A204.1 (cell line): ENCODE measurements around the gene TNN.

Source experiments
- FAIRE-seq: peaks from 2 replicates; lab custom pipeline; 2012; peaks lifted over from hg19 to GRCh38; lab: Jason Lieb, UNC

TNN gene

DNA sequence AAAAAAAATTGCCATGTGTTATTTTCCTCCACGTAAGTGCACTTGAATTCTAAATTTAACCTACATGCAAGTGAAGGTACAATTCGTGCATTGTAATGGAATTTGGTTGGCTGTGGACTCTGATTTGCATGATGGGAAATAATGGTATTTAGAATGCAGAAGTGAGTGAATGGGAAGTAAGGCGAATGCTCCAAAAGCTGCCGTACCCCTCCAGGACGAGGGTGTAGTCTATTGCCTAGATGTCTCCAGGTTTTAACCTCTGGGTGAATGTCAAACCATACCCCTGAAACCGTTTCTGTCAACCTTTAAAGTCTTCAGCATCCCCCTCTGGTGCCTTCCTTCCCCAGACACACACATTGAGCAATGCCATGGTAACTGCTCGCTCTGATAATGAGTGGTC is 80.4 kb downstream of the TNN start:
- no peak for FAIRE-seq

DNA sequence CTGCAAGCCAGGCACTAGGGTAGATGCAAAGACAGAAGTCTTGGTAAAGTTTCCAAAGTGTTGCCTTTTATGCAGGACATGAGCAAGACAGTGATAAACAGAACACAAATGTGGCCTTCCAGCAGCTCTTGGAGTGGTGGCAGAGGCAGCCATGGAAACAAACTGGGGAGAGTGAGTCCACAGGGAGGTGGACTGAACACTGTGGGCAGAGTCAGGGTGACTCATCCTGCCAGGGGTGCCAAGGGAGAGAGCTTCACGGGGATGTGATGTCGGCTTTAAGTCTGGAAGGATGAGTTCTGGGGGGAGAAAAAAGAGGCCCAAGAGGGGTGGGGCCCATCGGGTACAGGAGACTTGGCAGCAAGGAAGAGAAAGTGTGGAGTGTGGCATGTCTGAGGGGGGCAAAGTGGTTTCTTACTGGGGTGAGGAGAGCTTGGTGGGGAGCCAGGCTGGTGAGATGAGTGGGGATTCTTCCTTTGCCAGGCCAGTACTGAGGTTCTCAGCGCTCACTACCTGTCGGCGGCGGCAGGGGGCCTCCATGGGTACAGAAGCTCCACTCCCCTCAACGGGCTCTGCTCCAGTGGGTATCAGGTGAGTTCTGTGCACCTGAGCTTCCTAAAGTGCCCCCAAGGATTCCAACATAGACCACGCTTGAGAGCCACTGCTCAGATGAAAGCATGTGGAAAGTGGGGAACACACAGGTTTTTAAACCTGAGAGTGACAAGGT is 83.1 kb downstream of the TNN start:
- no peak for FAIRE-seq

DNA sequence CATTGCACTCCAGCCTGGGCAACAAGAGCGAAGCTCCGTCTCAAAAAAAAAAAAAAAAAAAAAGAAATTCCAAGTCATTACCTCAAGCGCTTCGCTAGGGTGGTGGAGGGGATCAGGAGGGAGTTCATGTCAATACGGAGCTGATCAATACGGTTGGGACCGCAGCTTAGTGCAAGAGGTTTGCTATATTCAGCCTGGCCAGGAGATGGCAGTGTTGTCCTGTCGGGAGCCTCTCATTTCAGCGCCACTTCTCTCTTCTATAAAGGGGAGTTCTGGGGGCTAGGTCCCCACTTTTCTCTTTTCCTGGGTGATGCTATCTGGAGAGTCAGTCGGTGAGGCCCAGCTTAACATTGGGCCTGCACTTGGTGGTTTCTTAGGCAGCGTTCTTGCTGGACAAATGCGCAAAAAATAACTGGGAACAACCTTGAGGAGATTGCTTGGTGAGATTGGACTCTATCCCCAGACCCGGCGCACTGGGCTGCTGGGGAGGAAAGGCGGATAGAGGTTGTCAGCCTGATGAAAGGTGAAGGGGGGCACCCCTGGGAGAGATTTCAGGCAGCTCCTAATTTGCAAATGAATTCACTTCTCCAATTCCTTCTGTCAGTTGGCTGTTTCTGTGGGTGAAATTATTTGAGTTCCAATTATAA is 84.5 kb downstream of the TNN start:
- FAIRE-seq = no peak

DNA sequence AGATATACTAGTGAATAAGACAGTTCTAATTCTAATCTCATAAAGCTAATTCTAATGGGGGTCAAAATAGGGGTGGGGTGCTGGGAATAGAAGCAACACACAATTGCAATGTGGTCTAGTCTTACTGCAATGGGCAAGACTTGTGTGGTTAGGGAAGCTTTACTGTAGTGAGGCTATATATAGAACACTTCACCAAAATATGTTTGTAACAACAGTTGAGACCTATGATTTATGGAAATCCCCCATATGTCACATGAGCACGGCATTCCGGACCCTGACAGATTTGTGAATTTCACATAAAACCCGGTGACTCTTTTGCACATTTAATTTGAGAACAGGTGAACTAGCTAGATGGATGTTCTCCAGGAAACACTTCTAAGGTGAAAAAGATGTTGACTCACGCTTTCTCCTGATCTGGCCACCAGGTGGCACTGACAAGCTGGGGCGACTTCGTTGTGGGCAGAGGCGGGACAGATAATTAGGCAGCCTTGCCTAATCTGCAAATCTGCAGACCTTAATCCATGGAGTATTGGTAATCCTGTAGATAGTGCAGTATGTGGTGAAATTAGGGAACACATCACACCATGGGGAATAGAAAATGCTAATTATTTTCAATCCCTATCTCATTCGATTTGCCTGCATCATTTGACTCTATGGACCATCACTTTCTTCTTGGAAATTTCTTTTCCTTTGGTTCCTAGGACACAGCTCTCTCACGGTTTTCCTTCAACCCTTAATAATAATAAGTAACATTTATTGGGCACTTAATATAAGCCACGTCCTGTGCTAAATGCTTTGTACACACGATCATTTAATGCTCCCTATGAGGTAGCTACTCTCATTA is 87.2 kb downstream of the TNN start:
- FAIRE-seq = no peak

DNA sequence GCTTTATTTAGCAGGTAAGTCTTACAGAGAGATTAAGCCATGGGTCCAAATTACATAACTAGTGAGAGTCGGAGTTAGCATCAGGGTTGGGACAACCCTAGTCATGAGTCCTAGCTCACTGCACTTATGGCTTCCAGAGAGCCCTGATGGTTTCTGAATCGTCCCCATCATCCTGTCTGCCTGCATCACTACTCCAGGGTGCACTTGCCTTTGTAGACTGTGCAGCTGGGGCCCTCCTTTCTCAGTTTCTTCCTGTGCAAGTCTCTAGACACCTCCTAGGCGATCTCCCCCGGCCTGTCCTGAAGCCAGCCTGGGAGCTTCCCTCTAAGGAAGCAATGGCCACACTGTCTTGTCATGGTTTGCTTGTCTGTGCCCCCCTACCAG is 87.8 kb downstream of the TNN start:
- FAIRE-seq = no peak

DNA sequence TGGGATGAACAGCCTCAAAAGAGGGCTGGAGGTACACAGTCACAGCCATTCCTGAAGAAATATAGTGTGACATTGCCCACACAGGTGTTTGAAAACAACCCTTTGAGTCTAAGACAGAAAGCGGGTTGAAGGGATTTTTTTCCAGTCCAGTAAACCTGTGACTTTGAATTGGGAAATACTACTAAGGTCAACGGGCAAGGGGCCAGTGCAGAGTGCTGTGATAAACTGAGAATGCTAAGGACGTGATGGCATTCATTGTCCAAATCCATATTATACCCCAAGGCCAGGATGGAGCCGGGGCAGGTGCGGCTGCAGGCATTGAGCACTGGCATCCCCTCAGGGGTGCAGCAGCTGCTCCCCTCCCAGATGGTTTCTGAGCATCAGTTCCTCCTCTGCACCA is 88.3 kb downstream of the TNN start:
- FAIRE-seq = no peak

DNA sequence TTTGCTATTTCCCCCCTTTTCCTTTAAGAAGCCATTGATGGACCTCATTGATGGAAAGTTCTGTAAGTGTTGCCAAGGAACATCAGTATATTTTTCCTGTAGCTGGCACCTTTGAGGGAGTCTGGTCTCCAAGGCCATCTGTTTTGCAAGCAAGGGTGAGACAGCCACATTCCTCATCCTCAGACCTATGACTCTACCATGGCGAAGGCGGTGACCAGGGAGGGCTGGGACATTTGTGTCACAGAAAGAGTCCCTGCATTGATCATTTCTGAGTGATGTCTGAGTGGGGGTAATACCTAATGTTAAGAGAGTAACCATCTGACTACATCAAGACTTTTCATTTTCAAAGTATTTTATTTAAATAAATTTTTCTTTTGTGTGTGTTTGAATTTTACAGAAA is 89.6 kb downstream of the TNN start:
- no peak for FAIRE-seq

DNA sequence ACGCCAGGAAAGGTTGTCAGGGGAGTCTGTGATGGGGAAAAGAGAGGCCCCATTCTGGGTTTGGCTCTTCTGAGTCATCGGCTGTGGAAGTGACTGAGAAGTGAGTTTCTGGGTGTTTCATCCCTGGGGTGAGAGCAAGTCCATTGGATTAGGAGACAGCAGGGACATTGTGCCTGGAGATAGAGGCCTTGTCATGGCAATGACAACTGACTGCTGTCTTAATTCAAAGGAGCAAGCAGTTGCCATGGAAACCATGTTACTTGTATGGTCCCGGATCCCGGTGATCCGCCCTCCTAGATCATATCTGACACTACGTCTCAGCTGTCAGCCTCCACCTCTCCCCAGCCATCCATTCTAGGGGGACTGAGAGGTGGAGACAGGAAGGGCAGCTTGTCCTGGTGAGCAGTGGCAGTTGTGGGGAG is 90.5 kb downstream of the TNN start:
- no peak for FAIRE-seq

DNA sequence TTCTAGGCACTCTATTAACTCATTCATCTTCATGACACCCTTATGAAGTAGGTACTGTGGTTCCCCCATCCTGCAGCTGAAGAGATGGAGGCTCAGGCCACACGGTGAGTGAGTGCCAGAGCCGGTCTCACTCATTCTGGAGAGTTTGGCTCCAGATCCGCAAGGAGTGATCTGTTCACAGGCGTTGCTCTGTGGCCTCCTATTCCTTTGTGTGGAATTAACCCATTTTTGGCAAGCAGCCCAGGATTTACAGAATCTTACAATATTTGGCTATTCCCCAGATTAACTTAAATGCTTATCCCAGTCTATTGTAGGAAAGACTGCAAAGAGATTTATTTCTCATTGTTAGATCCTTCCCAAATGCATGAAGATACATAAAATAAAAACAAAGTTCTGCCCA is 95.3 kb downstream of the TNN start:
- FAIRE-seq = no peak

DNA sequence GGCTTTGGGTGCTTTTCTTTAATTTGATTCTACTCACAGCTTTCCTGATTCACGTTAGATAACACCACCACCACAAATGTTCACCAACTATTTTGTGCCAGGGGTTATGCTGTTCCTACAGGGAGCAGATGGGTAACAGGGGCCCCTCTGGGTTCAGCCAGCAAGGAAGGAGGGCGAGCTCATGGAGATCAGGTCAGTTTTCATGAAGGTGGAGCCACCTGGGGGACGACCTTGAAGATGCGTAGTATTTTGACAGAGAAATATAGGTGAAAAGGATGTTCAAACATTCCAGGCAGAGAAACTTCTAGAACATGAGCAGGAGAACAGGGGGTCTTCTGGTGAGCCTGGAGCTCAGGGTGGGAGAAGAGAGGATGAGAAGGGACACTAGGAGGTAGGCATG is 96.1 kb downstream of the TNN start:
- FAIRE-seq = no peak

DNA sequence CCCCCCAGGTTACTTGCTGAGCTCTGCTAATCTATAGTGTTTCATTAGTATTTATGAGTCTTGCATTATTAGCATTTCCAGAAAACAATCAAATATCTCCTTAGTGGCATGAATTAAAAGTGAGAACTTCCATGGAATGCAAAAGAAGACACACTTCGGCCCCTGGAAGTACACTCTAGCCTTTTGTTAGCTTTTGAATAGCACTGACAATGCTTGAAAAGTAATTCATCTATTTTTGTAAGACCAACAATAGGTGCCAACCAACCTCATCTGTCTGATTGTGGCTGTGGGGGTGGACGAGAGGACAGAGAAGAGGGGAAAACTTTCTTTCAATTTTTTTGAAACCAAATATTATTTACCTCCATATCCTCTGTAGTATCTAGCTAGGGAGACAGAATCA is 97.1 kb downstream of the TNN start:
- no peak for FAIRE-seq

DNA sequence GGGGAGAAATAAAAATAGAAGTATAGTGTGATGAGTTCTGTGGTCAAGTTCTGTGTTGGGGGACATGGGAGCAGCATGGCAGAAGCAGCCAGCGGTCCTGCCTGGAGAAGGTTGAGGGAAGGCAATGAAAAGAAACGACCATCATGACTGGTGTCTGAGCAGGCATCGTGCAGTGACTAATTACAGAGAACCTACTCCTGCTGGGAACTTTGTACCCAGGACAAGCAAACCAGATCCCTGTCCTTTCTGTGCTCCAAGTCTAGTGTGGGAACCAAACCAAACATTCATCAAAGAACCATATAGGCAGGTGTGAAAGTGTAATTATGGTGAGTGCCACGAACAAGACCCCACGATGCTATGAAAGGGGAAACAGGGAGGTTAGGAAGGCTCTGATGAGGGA is 99.1 kb downstream of the TNN start:
- no peak for FAIRE-seq

DNA sequence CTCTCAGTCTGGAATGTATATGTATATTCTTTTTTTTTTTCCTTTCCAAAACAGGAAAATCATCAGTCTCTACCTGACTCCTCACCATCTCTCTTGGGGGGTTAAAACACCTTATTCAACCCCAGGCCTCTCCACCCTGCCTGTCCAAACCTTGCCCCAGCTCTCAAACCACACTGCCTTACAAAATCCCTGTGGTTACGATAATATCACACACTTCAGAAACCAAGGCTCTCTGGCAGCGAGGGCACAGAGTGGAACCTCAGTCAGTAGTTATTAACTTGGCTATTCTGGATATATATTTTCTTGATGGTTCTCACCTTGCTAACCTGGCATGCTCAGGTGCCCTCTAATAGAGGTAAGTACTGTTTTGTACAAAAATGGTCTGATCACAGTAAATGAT is 100.2 kb downstream of the TNN start:
- FAIRE-seq = no peak

DNA sequence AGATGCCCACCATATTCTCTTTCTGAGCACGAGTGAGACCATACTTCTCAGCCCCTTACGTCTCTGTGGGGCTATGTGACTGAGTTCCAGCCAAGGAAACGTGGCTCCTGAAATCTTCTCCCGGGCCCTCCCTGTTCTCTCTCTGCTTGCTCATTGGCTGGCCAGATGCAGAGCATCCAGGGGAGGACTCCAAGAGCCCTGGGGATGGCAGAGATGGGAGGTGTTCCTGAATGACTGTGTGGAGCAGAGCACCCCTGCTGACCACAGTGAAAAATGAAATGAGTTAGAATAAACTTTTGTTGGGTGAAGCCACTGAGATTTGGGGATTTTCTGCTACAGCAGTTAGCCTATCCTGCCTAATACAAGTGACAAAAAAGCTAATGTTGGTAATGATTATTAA is 101.1 kb downstream of the TNN start:
- no peak for FAIRE-seq

DNA sequence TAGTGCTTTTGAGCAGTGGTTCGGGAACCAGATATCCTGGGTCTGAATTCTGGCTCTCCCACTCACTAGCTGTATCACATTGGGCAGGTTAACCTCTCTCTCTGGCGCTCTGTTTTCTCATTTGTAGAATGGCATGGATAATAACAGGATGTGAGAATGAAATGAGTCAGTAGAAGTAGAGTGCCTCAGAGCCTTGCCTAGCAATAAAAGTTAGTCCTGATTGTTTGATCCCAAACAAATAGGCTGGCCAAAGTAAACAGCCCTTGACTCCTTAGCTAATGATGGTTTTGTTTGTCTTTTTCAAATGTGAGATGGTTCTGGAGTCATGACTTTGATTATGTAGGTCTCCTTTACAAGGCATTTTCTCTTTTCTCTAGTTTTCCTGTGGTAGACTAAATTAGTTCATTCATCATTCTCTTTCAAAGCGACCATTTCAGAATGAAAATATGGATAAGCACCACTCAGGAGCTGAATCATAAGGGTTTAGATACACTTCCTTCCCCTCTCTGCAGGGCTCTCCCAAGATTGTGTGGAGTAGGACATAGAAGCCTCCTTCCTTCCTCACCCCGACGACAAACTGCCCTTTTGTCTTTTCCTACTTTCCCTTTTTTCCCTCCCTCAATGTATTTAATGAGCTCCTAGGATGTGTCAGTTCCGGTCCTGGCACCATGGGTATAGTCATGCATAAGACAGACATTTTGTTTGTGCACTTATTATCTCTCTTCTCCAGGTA is 101.8 kb downstream of the TNN start:
- no peak for FAIRE-seq

DNA sequence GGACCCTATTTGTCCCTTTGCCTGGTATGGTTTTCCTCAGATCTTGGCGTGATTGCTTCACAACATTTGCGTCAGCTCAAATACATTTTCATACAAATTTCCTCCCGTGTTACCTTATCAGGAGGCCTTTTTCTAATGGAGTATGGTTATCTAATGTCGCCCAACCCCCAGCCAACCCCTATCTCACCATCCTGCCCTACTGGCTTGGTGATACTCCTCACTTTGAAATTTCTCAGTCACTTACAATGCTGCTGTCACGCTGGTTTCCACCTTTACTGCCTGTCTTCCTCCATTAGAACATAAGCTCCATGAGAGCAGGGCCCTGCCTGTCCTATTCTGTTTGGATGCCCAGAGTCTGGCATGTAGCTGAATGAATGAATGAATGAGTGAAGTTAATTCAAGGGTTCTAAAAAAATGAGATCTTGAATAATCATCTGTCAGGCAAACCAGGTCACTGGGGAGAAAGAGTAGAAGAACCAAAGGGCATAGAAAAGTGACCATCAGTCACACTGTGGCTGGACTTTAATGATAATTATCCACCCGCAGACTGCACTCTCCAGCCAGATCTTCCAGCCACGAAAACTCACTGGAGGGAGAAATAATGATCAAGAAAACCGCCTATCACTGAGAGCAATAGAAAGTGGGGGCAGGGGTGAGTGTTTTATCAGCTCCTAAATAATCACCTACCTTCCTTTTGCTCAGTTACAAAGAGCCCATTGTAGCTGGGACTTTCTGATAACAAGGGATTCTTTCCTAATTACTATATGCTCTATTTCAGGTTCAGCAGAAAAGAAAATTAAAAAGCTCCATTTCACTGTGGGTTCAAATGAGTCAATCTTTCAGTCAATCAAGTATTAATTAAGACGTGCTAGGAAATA is 103.6 kb downstream of the TNN start:
- no peak for FAIRE-seq

DNA sequence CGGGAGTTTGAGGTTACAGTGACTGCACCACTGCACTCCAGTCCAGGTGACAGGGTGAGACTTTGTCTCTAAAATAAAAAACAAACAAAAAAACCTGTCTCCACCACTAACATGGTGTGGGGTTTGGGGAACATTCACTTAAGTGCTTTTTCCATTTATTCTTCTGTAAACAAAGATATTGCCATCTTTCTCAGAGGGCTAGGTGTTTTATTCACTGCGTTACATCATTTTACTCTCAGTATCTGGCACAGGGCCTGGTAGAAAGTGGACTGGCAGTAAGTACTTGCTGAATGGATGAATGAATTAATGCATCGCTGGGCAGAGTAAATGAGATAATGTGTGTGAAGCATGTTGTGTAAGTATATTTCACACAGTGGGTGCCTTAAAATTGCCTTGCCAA is 104.9 kb downstream of the TNN start:
- FAIRE-seq = no peak

DNA sequence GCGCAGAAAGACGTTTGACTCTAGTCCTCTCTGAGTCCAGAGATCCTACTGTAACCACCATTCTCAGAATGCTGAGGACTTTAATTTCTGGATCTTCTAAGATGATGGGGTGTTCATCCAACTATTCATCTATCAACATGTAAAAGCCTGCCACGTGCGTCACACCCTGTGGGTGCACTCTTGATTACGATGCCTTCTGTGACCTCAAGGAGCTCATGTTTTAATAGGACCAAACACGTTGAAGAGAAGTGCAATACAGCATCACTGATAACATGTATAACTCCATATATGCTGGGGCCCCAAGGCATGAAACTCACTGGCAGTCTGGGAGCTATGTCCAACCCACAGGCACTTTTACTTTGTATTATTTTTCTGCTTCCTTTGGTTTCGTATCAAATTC is 105.9 kb downstream of the TNN start:
- FAIRE-seq = no peak

DNA sequence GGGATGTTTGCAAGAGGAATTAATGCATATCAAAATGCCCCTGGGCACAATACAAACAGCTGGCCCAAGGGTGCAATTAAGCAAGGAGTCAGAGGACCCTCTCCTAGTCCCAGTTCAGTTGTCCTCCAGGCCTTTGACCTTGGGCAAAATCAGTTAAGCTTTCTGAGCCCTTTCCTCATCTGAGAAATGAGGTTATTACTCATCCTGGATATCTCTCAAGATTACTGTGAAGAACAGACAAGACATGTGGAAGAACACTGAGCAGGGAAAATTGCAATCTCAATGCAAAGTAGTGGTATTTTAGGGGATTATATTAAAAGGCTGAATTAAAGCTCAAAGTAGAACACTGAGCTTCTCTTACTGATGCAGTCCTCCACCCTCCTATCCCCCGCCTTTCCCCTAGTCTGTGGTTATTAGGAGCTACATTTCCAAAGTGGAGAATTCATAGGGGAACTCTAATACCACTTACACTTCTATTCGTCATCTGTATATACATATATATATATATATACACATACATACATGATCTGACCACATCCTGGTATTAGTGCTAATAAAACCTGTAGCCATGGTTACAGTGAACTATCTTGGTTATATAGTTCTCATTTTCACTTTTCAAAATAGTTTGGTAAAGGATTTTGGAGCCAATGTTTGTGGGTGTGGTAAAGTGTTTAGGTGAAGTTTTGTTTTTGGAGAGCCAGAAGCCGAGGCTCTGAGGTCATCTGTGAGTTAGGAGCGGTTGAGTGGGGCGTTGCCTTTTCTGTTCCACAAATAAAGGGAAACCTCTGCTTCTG is 106.9 kb downstream of the TNN start:
- no peak for FAIRE-seq

DNA sequence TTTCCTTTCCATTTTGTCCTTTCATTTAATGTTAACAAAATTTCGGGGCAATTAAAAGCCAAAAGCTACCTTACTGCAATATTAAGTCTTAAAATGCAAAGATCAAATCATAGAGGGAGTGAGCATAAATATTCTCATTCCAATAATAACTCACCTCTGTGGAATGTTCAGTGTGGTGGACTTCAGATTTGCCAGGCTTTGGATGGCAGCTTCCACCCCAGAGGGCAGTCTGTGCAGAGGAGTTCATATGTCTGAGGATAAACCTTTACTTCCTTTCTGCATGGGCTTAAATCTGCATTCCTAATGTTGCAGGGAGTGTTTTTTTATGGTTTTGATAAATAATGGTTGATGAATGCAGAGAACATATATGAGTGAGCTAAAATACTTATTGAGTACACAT is 108.6 kb downstream of the TNN start:
- no peak for FAIRE-seq

DNA sequence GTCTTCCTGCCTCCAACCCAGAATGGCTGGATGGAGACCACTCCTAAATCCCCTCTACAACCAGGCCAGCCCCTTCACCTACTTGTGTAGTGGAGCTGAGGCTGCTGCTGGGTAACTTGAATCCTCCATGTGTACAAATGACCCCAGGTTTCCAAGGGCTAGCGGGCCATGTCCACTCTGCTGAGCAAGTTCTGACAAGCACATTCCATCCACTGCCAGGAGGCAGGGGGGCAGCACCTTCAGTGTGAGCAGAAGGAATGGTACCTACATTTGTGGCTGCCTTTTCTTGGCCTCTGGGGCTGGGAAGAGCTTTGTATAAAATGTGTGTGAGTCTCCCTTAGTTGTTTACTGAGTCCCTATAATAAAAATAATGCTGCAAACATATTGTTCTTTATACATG is 110.4 kb downstream of the TNN start:
- FAIRE-seq = no peak
